Measurements from ENCODE around the gene SLC17A6.
A peak's percentile ranks its signal among the peaks of the same experiment; 100 is the strongest.

SLC17A6 gene

GRCh38 chr11:22337596-22338485 is at the start of gene SLC17A6:
TSS of gene SLC17A6 (plus strand) at chr11:22338381. CDS start at chr11:22338534, 153 bp downstream.
- H3K27ac ChIP-seq (ENCODE audit: low read length), result no peak within 1 kb of the TSS

DNA sequence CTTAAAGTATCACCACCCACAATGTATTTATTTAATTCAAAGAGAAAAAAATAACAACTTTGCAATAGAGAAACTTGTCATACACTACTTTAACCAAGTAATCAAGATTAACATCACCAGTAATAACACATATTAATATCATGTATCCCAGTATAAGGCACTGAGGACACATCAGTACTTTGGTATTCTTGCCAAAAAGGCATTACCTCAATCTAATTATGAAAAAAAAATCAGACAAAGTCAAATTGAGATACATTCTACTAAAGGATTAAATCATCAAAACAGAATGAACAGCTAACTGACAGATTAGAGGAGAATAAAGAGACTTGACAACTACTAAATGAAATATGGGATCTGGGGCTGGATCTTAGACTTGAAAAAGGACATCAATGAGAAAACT is 35.8 kb upstream of the SLC17A6 start:
- Histone ChIP-seq H3K36me3 (ENCODE audit: control insufficient read depth in 1 of 2, insufficient read depth in 2 of 2, low read length in 2 of 2) (no peaks in the 10 kb centered on the region), H3K4me1 (ENCODE audit: control insufficient read depth in 1 of 2, insufficient read depth in 2 of 2, low read length in 2 of 2) (no peaks in the 10 kb centered on the region), H3K27me3 (ENCODE audit: low read depth, low read length) (no peaks in the 10 kb centered on the region), H3K4me3 (ENCODE audit: low read depth in 1 of 2, low read length in 2 of 2) (no peak overlapping the region), H3K27ac (ENCODE audit: low read length) (no peak overlapping the region), H3K9me3 (ENCODE audit: control insufficient read depth in 1 of 2, low read length in 2 of 2) (no peaks in the 10 kb centered on the region)

More at GRCh38 chr11:22337596-22338485, at the start of gene SLC17A6:
- Histone ChIP-seq H3K36me3 (ENCODE audit: control insufficient read depth in 1 of 2, insufficient read depth in 2 of 2, low read length in 2 of 2) (no peaks in the 10 kb centered on the region), H3K9me3 (ENCODE audit: control insufficient read depth in 1 of 2, low read length in 2 of 2) (peaks cover 0 to 4% of the 10 kb centered on the region in 2 donors), H3K4me1 (ENCODE audit: control insufficient read depth in 1 of 2, insufficient read depth in 2 of 2, low read length in 2 of 2) (peaks cover 0 to 7% of the 10 kb centered on the region in 2 donors), H3K4me3 (ENCODE audit: low read depth in 1 of 2, low read length in 2 of 2) (no peak within 1 kb of the TSS), H3K27me3 (ENCODE audit: low read depth, low read length) (peaks cover 48% of the 10 kb centered on the region)

DNA sequence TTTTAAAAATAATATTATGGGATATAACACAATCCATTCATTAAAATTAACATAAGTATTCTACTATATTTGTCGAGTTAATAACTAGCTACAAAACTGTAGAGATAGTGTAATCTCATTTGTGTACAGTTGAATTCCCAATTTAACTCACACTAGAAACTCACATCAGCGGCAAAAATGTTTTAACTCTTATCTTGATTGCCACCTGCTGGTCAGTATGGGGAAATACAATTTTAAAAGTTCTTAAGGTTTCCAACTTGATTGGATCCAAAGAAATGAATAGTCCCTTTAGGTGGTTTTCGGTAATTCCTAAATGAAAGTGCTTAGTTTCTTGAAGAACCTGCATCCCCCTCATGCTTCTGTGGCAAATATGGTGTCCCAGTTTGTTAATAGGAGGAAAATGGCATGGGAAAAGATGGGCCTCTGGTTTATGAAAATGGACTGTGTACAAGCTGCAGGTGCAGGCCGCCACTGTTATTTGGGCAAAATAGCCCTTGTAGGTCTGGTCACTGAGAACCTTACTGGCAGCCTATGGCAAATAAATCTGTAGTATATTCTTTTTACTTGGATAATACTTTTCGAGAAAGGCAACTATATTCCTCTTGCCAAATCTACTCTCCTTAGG is 33.7 kb upstream of the SLC17A6 start:
- Histone ChIP-seq H3K27ac (ENCODE audit: low read length) (no peak overlapping the region), H3K36me3 (ENCODE audit: control insufficient read depth in 1 of 2, insufficient read depth in 2 of 2, low read length in 2 of 2) (no peaks in the 10 kb centered on the region), H3K4me3 (ENCODE audit: low read depth in 1 of 2, low read length in 2 of 2) (no peak overlapping the region), H3K27me3 (ENCODE audit: low read depth, low read length) (no peaks in the 10 kb centered on the region), H3K4me1 (ENCODE audit: control insufficient read depth in 1 of 2, insufficient read depth in 2 of 2, low read length in 2 of 2) (no peaks in the 10 kb centered on the region), H3K9me3 (ENCODE audit: control insufficient read depth in 1 of 2, low read length in 2 of 2) (no peaks in the 10 kb centered on the region)

DNA sequence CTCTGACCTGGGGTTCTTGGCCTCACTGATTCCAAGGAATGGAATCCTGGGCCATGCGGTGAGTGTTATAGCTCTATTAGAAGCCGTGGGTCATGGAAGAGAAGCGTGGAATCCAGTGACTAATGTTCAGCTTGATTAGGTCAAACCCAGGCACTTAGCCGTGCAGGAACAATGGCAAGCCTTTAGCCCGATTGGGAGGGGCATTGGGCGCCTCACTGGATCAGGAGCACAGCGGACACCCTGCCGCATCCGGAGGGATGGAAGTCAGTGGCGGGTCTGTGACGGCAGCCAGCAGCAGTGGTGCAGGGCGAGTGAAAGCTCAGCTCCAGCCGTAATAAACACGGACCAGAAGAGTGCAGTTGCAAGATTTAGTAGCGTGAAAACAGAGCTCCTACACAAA is 20.5 kb upstream of the SLC17A6 start:
- Histone ChIP-seq H3K4me3 (ENCODE audit: low read depth in 1 of 2, low read length in 2 of 2) (no peak overlapping the region), H3K36me3 (ENCODE audit: control insufficient read depth in 1 of 2, insufficient read depth in 2 of 2, low read length in 2 of 2) (no peaks in the 10 kb centered on the region), H3K4me1 (ENCODE audit: control insufficient read depth in 1 of 2, insufficient read depth in 2 of 2, low read length in 2 of 2) (no peaks in the 10 kb centered on the region), H3K9me3 (ENCODE audit: control insufficient read depth in 1 of 2, low read length in 2 of 2) (no peaks in the 10 kb centered on the region), H3K27ac (ENCODE audit: low read length) (no peak overlapping the region), H3K27me3 (ENCODE audit: low read depth, low read length) (no peaks in the 10 kb centered on the region)

DNA sequence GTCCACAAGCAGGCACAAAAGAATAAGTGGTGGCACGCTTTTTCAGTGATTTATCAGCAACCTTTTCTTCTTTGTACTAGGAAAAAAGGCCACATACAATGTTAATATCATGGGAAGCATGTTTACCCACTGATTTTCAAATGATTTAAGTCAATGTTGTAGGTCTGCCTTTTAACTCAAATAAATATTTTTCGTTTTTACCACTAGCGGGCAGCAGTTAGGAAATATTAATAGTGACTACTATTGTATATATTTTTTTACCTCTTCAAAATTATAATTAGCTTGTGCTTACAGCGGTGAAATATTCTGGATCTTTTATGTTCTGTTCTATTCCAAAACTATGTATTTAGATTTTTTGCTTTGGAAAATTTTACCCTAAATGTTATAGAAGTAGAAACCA is 6.4 kb upstream of the SLC17A6 start:
- Histone ChIP-seq H3K36me3 (ENCODE audit: control insufficient read depth in 1 of 2, insufficient read depth in 2 of 2, low read length in 2 of 2) (no peaks in the 10 kb centered on the region), H3K27ac (ENCODE audit: low read length) (no peak overlapping the region), H3K4me1 (ENCODE audit: control insufficient read depth in 1 of 2, insufficient read depth in 2 of 2, low read length in 2 of 2) (no peaks in the 10 kb centered on the region), H3K4me3 (ENCODE audit: low read depth in 1 of 2, low read length in 2 of 2) (no peak overlapping the region), H3K27me3 (ENCODE audit: low read depth, low read length) (no peaks in the 10 kb centered on the region), H3K9me3 (ENCODE audit: control insufficient read depth in 1 of 2, low read length in 2 of 2) (no peaks in the 10 kb centered on the region)

DNA sequence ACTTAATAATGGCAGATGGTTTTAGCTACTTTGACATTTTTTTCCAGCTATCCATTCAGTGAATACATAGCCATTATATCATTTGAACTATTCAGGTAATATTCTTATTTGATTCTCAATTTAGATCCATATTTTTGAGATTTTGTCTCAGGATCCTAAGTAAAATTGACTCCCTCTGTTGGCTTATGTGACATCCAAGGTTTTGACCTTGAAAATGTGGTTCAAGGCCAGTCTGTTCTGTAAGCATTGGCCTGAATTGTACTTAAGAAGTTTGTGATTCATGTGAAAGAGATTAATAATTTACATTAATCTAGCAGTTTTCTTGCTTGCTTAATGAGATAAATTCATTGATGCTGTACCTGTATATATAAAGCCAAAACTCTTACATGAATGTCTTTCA is 1.6 kb upstream of the SLC17A6 start:
- Histone ChIP-seq H3K27ac (ENCODE audit: low read length) (no peak overlapping the region), H3K36me3 (ENCODE audit: control insufficient read depth in 1 of 2, insufficient read depth in 2 of 2, low read length in 2 of 2) (no peaks in the 10 kb centered on the region), H3K4me1 (ENCODE audit: control insufficient read depth in 1 of 2, insufficient read depth in 2 of 2, low read length in 2 of 2) (peaks cover 0 to 7% of the 10 kb centered on the region in 2 donors), H3K9me3 (ENCODE audit: control insufficient read depth in 1 of 2, low read length in 2 of 2) (peaks cover 0 to under 1% of the 10 kb centered on the region in 2 donors), H3K27me3 (ENCODE audit: low read depth, low read length) (peaks cover 36% of the 10 kb centered on the region), H3K4me3 (ENCODE audit: low read depth in 1 of 2, low read length in 2 of 2) (no peak overlapping the region)

DNA sequence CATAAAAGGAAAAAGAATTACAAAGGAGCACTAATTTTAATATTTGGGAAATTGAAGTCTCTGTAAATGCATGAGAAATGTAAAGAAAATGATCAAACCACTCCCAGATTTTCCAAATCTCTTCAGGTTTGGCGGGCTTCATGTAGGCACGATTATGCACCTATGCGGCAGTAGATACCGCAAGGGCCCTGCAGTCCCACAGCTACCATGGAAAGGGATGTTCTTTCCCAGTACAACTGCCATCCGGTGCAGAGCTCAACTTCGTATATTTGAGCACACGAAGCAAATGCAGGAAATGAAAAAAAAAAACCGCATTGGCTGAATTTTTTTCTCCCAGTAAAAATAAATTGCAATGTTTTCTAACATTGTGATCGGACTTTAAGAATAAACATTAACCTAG is 1.4 kb downstream of the SLC17A6 start:
- no peak overlapping the region for H3K27ac ChIP-seq (ENCODE audit: low read length)
- no peaks in the 10 kb centered on the region for H3K36me3 ChIP-seq (ENCODE audit: control insufficient read depth in 1 of 2, insufficient read depth in 2 of 2, low read length in 2 of 2)
- H3K4me1 ChIP-seq (ENCODE audit: control insufficient read depth in 1 of 2, insufficient read depth in 2 of 2, low read length in 2 of 2), result peaks cover 0 to 7% of the 10 kb centered on the region in 2 donors
- peaks cover 0 to 4% of the 10 kb centered on the region in 2 donors for H3K9me3 ChIP-seq (ENCODE audit: control insufficient read depth in 1 of 2, low read length in 2 of 2)
- H3K4me3 ChIP-seq (ENCODE audit: low read depth in 1 of 2, low read length in 2 of 2), result no peak overlapping the region
- H3K27me3 ChIP-seq (ENCODE audit: low read depth, low read length), result peaks cover 59% of the 10 kb centered on the region

DNA sequence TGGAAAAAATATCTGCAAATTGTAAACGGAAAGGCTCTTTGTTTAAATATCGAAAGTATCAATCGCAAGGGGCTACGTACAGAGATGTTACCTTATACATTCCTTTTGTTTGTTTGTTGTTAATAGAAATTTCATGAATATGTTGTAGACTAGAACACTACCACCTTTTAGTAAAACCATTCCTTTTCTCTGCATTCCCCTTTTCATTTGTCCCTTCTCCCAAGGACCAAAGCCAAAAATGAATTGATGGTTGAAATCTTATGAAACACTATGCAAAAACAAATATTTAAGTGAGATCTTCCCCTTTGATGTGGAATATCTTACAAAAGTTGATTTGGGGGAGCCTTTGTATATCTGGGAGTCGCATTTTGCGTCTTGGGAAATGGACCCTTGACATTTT is 2.1 kb downstream of the SLC17A6 start:
- H3K4me1 ChIP-seq (ENCODE audit: control insufficient read depth in 1 of 2, insufficient read depth in 2 of 2, low read length in 2 of 2), result peaks cover 0 to 7% of the 10 kb centered on the region in 2 donors
- no peak overlapping the region for H3K27ac ChIP-seq (ENCODE audit: low read length)
- no peak overlapping the region for H3K4me3 ChIP-seq (ENCODE audit: low read depth in 1 of 2, low read length in 2 of 2)
- H3K27me3 ChIP-seq (ENCODE audit: low read depth, low read length), result peaks cover 59% of the 10 kb centered on the region
- H3K9me3 ChIP-seq (ENCODE audit: control insufficient read depth in 1 of 2, low read length in 2 of 2), result peaks cover 0 to 4% of the 10 kb centered on the region in 2 donors
- H3K36me3 ChIP-seq (ENCODE audit: control insufficient read depth in 1 of 2, insufficient read depth in 2 of 2, low read length in 2 of 2), result no peaks in the 10 kb centered on the region

DNA sequence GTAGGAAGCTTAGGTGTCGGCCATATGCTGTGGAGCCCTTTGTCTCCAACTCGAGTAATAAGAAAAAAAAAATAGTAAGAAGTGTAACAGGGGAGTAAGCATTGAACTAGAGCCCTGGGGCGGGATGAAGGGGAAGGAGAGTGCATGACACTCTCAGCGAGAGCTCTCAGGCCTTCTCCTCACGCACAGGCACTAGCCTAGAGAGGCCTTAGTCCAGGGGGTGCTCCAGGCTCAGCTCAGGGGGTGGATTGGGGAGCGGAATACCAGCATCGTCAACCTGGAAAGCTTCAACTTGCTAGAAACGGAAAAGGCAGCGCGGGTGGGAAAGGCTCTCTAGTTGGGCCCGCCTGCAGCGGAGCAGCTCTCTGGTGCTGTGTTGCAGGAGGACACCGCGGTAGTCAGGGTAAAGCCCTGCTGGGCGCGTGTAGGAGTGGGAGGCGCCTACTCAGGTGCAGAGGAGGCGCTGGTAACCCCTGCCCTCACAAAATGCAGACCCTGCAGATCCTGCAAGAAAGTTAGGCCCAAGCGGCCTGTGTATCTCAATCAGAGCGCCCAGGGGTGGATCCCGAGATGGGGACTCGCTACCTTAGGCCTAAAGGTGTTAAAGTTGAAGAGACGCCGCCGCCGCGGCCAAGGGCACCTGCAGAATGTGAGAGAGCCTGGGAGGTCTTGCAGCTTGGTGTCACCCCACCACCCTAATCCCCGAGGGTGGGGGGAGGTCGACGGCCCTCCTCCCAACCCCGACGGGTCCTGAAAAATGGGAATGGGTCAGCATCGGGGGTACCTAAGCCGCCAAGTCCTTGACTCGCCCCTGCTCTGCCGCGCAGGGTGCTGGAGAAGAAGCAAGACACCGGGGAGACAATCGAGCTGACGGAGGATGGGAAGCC is 2.8 kb downstream of the SLC17A6 start:
- H3K27me3 ChIP-seq (ENCODE audit: low read depth, low read length), result peaks cover 59% of the 10 kb centered on the region
- peak overlapping the region in 1 of 2 donors; percentile 19 for H3K4me3 ChIP-seq (ENCODE audit: low read depth in 1 of 2, low read length in 2 of 2)
- no peak overlapping the region for H3K27ac ChIP-seq (ENCODE audit: low read length)
- no peaks in the 10 kb centered on the region for H3K36me3 ChIP-seq (ENCODE audit: control insufficient read depth in 1 of 2, insufficient read depth in 2 of 2, low read length in 2 of 2)
- H3K4me1 ChIP-seq (ENCODE audit: control insufficient read depth in 1 of 2, insufficient read depth in 2 of 2, low read length in 2 of 2), result peaks cover 0 to 7% of the 10 kb centered on the region in 2 donors
- peaks cover 0 to 4% of the 10 kb centered on the region in 2 donors for H3K9me3 ChIP-seq (ENCODE audit: control insufficient read depth in 1 of 2, low read length in 2 of 2)

DNA sequence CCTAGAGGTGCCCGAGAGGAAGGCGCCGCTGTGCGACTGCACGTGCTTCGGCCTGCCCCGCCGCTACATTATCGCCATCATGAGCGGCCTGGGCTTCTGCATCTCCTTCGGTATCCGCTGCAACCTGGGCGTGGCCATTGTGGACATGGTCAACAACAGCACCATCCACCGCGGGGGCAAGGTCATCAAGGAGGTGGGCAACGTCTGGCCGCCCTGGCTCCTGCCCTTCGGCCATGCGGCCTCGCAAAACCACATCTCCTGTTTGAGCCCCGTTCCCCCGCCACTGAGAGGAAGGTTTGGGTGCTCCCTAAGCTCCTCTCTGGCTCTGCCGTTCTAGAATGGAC is 3.4 kb downstream of the SLC17A6 start:
- Histone ChIP-seq H3K27ac (ENCODE audit: low read length) (no peak overlapping the region), H3K9me3 (ENCODE audit: control insufficient read depth in 1 of 2, low read length in 2 of 2) (peaks cover 0 to 4% of the 10 kb centered on the region in 2 donors), H3K36me3 (ENCODE audit: control insufficient read depth in 1 of 2, insufficient read depth in 2 of 2, low read length in 2 of 2) (no peaks in the 10 kb centered on the region), H3K4me1 (ENCODE audit: control insufficient read depth in 1 of 2, insufficient read depth in 2 of 2, low read length in 2 of 2) (peaks cover 0 to 7% of the 10 kb centered on the region in 2 donors), H3K27me3 (ENCODE audit: low read depth, low read length) (peaks cover 59% of the 10 kb centered on the region), H3K4me3 (ENCODE audit: low read depth in 1 of 2, low read length in 2 of 2) (no peak overlapping the region)

Measured in muscle layer of duodenum (tissue), 2 donors.